ENCODE measurements around the gene ABI3BP. TPM values are rescaled to one million over a fixed set of nuclear protein-coding genes. Genes with fewer than 3 reads are reported as not detected.

ABI3BP gene
- total RNA-seq, 1 donor from 2014 or later = 23.6 TPM

DNA sequence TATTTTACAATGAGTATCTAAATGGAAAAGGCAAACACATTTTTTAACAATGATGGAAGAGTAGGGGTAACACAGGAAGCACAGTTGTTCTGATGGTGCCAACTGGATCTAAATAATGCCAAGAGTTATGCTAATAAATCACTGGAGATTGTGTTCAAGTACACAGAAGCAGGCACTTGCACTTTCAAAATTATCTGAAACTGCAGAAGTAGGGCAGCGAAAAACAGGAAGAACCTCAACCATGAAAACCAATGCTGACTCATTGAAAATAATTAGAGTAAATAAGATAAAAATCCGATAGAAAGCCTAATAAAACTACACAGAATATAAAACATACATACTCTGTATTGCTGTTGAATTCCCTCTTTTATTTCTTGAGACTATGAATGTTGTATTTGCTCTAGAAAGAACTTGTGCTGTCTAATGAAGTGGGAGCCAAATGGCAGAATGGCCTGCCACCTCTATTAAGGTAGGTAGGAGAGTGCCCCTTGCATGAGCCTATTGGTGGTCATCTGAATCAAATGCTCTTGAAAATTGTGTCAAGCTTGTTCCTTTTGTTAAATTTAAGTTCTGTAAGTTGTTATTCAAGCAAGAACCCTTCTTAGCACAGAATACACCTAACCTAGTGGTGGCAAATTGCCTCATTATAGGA, 93.7 kb downstream of the ABI3BP start:
- no peak overlapping the region for H3K27ac ChIP-seq (replicated peaks)
- no peaks in the 10 kb centered on the region for H3K36me3 ChIP-seq
- H3K4me3 ChIP-seq = no peak overlapping the region
- no peak for DNase-seq
- H3K4me1 ChIP-seq = no peaks in the 10 kb centered on the region
- TF ChIP-seq, protein P1, sequence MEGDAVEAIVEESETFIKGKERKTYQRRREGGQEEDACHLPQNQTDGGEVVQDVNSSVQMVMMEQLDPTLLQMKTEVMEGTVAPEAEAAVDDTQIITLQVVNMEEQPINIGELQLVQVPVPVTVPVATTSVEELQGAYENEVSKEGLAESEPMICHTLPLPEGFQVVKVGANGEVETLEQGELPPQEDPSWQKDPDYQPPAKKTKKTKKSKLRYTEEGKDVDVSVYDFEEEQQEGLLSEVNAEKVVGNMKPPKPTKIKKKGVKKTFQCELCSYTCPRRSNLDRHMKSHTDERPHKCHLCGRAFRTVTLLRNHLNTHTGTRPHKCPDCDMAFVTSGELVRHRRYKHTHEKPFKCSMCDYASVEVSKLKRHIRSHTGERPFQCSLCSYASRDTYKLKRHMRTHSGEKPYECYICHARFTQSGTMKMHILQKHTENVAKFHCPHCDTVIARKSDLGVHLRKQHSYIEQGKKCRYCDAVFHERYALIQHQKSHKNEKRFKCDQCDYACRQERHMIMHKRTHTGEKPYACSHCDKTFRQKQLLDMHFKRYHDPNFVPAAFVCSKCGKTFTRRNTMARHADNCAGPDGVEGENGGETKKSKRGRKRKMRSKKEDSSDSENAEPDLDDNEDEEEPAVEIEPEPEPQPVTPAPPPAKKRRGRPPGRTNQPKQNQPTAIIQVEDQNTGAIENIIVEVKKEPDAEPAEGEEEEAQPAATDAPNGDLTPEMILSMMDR (IDR thresholded peaks at IDR 0.05; ENCODE audit: borderline replicate concordance) = no peak
- intact Hi-C loops (cut with micrococcal nuclease) = no loop called here
- no peaks in the 10 kb centered on the region for H3K9me3 ChIP-seq (replicated peaks)
- H3K27me3 ChIP-seq (ENCODE audit: low read depth) = no peaks in the 10 kb centered on the region

DNA sequence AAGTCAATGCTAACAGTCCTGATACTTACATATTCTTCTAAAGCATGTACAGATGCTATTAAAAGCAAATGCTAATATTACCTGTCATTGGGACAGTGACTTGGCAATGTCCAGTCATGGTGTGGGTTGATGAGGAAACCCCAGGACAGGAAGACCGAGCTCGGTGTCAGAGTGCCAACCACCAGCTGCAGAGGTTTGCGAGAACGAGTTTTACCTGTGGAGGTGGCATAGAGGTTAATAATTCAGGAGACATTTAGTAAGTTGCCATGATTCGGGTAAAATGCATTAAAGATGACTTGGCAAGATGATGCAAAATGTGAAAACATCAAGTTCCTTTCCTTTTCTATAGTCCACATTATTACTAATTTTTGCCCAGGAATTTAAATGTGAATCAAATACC, 94.5 kb downstream of the ABI3BP start:
- intact Hi-C loops (cut with micrococcal nuclease) = no loop called here
- H3K4me1 ChIP-seq = no peaks in the 10 kb centered on the region
- DNase-seq = no peak
- no peaks in the 10 kb centered on the region for H3K36me3 ChIP-seq
- no peak overlapping the region for H3K4me3 ChIP-seq
- H3K27me3 ChIP-seq (ENCODE audit: low read depth) = no peaks in the 10 kb centered on the region
- no peaks in the 10 kb centered on the region for H3K9me3 ChIP-seq (replicated peaks)
- H3K27ac ChIP-seq (replicated peaks) = no peak overlapping the region
- TF ChIP-seq, protein P1 (IDR thresholded peaks at IDR 0.05; ENCODE audit: borderline replicate concordance) = no peak

DNA sequence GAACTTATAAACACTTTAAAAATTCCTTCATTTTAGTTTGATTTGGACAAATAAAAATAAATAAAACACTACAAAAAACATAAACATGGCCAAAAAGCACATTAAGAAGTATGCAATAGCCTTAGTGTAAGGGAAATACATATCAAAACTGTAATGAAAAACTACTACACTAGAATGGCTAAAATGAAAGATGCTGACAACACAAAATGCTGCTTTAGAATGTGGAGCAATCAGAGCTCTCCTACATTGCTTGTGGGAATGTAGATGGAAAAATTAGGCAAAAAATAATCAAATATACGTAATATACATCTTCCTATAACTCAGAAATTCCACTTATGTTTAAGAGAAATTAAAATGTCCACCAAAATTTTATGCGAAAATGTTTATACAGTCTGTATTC, 96.2 kb downstream of the ABI3BP start:
- TF ChIP-seq, protein P1 (IDR thresholded peaks at IDR 0.05; ENCODE audit: borderline replicate concordance) = no peak
- H3K27ac ChIP-seq (replicated peaks) = no peak overlapping the region
- H3K36me3 ChIP-seq = no peaks in the 10 kb centered on the region
- H3K27me3 ChIP-seq (ENCODE audit: low read depth) = no peaks in the 10 kb centered on the region
- H3K4me1 ChIP-seq = no peaks in the 10 kb centered on the region
- intact Hi-C loops (cut with micrococcal nuclease) = no loop called here
- H3K9me3 ChIP-seq (replicated peaks) = no peaks in the 10 kb centered on the region
- no peak for DNase-seq
- H3K4me3 ChIP-seq = no peak overlapping the region

DNA sequence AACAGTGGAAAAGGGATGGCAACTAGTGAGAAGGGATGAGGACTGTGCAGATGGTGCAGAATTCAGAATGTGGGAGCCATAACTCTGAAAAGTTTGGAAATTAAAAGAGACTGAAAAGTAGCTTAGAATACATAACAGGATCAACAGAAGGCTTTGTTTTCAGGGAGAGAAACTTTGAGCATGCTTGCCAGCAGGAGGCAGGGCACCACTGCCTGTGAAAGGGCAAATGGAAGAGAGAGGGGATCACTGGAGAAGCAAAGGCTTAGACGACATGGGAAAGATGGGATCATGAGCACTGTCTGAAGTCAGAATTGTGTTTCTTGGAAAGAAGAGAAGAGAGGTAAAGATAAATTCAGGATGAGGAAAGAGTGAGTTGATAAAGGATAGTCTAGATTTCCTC, 99.6 kb downstream of the ABI3BP start:
- Histone ChIP-seq H3K27me3 (ENCODE audit: low read depth) (no peaks in the 10 kb centered on the region), H3K36me3 (no peaks in the 10 kb centered on the region), H3K27ac (replicated peaks) (no peak overlapping the region), H3K4me3 (no peak overlapping the region), H3K4me1 (no peaks in the 10 kb centered on the region), H3K9me3 (replicated peaks) (no peaks in the 10 kb centered on the region)
- TF ChIP-seq, protein P1 (IDR thresholded peaks at IDR 0.05; ENCODE audit: borderline replicate concordance) = peak; percentile 57
- no peak for DNase-seq
- intact Hi-C loops (cut with micrococcal nuclease) = no loop called here

DNA sequence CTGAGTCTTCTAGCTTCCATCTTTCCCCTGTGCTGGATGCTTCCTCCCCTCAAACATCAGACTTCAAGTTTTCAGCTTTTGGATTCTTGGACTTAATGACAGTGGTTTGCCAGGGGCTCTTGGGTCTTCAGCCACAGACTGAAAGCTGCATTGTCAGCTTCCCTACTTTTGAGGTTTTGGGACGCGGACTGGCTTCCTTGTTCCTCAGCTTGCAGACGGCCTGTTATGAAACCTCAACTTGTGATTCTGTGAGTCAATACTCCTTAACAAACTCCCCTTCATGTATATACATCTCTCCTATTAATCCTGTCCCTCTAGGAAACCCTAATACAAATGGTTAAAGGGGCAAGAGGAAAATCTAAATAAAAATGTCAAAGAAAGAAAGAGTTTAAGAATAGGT, 100.1 kb downstream of the ABI3BP start:
- H3K9me3 ChIP-seq (replicated peaks) = no peaks in the 10 kb centered on the region
- TF ChIP-seq, protein P1 (IDR thresholded peaks at IDR 0.05; ENCODE audit: borderline replicate concordance) = no peak
- intact Hi-C loops (cut with micrococcal nuclease) = no loop called here
- no peak overlapping the region for H3K27ac ChIP-seq (replicated peaks)
- no peak overlapping the region for H3K4me3 ChIP-seq
- no peaks in the 10 kb centered on the region for H3K4me1 ChIP-seq
- H3K36me3 ChIP-seq = no peaks in the 10 kb centered on the region
- H3K27me3 ChIP-seq (ENCODE audit: low read depth) = no peaks in the 10 kb centered on the region
- no peak for DNase-seq
